AG09319 (cell line): Measurements from ENCODE around the gene ERH.
"Not testable (repeated sequence)": the region's sequence is repeated elsewhere in the genome, so short reads cannot be mapped to it uniquely, and the experiment has no call there.

Experiments used
- DNase-seq: peaks from one replicate; pipeline ENCODE4 v3.0.0-alpha.2; 2010; ENCODE audit warnings: low read depth; ENCODE audit errors: extremely low read depth
- CTCF ChIP-seq: IDR thresholded peaks from 2 replicates; pipeline ENCODE4 v1.5.1; 2011; ENCODE audit warnings: low read depth, mild to moderate bottlenecking, inconsistent platforms, low read length, moderate library complexity

Gene ERH

GRCh38 chr14:69429643-69430042, 31.5 kb upstream of the ERH start:
- no peak for TF ChIP-seq CTCF
- no peak for DNase-seq

GRCh38 chr14:69428289-69428998, 30.3 kb upstream of the ERH start:
- DNase-seq = no peak

GRCh38 chr14:69427596-69427995, 29.5 kb upstream of the ERH start:
- DNase-seq = no peak
- TF ChIP-seq CTCF = no peak

More at GRCh38 chr14:69428289-69428998, 30.3 kb upstream of the ERH start:
- no peak for TF ChIP-seq CTCF

GRCh38 chr14:69424149-69424923, 26.2 kb upstream of the ERH start:
- no peak for DNase-seq
- no peak for TF ChIP-seq CTCF

- no peak for TF ChIP-seq CTCF
- DNase-seq = no peak
Observed at GRCh38 chr14:69423279-69423678, 25.2 kb upstream of the ERH start.

GRCh38 chr14:69416087-69416486, 18.0 kb upstream of the ERH start:
- DNase-seq = not testable (repeated sequence)

GRCh38 chr14:69413483-69413882, 15.4 kb upstream of the ERH start:
- DNase-seq = no peak
- TF ChIP-seq CTCF = no peak
